Endodermal cell (in vitro differentiated cells): ENCODE measurements around the gene SMARCE1. TPM values are rescaled to one million over a fixed set of nuclear protein-coding genes. Genes with fewer than 3 reads are reported as not detected.

Experiments
- DNase-seq: peaks from one replicate; pipeline ENCODE4 v3.0.0-alpha.2; 2017
- H3K27ac ChIP-seq: 2 replicates; pipeline ENCODE4 v1.5.1; 2013; ENCODE audit warnings: mild to moderate bottlenecking, low read depth, low read length, moderate library complexity
- H3K27me3 ChIP-seq: 2 replicates; pipeline ENCODE4 v1.6.1; 2013; ENCODE audit warnings: mild to moderate bottlenecking, low read length, moderate library complexity; ENCODE audit not compliant: insufficient read depth, control insufficient read depth, poor library complexity, severe bottlenecking
- H3K36me3 ChIP-seq: 2 replicates; pipeline ENCODE4 v1.7.0; 2013; ENCODE audit warnings: mild to moderate bottlenecking, low read length, moderate library complexity; ENCODE audit not compliant: control insufficient read depth, insufficient read depth
- H3K4me1 ChIP-seq: one replicate; pipeline ENCODE4 v1.7.0; 2013; ENCODE audit warnings: low read length; ENCODE audit not compliant: control insufficient read depth, insufficient read depth
- H3K4me3 ChIP-seq: 2 replicates; pipeline ENCODE4 v1.5.1; 2013; ENCODE audit warnings: mild to moderate bottlenecking, low read length, moderate library complexity
- H3K9ac ChIP-seq: 2 replicates; pipeline ENCODE4 v1.6.1; 2013; ENCODE audit warnings: mild to moderate bottlenecking, low read length, moderate library complexity; ENCODE audit not compliant: poor library complexity, severe bottlenecking; ENCODE audit errors: extremely low read depth
- H3K9me3 ChIP-seq: 2 replicates; pipeline ENCODE4 v1.6.1; 2013; ENCODE audit warnings: mild to moderate bottlenecking, low read length, moderate library complexity; ENCODE audit not compliant: control insufficient read depth
- H3K27ac Mint-ChIP-seq: 2 replicates; pipeline ENCODE4 v1.8.0; 2020; ENCODE audit warnings: mixed read lengths
- H3K27me3 Mint-ChIP-seq: 2 replicates; pipeline ENCODE4 v1.8.0; 2021; ENCODE audit warnings: mild to moderate bottlenecking, mixed read lengths; ENCODE audit not compliant: insufficient read depth
- H3K36me3 Mint-ChIP-seq: 2 replicates; pipeline ENCODE4 v1.8.0; 2020; ENCODE audit warnings: low read depth, mixed read lengths
- H3K4me1 Mint-ChIP-seq: 2 replicates; pipeline ENCODE4 v1.8.0; 2020; ENCODE audit warnings: mixed read lengths
- H3K4me3 Mint-ChIP-seq: 2 replicates; pipeline ENCODE4 v1.8.0; 2020; ENCODE audit warnings: mild to moderate bottlenecking, moderate library complexity, mixed read lengths
- H3K9me3 Mint-ChIP-seq: 2 replicates; pipeline ENCODE4 v1.8.0; 2020; ENCODE audit warnings: mild to moderate bottlenecking, mixed read lengths
- WGBS, 2 experiments: methylation state at CpG; one replicate each; pipeline versions ENCODE4 v1.1.5 to v1.1.7; 2013; ENCODE audit warnings: missing lambda C conversion rate in 2 of 2, mixed read lengths in 1 of 2; ENCODE audit not compliant: insufficient coverage in 1 of 2, insufficient read length in 1 of 2; 5-methylcytosine and 5-hydroxymethylcytosine counted together
- total RNA-seq, 2 donors: library from RNA; stranded (reverse); fragmentation: NEBNext Ultra II Directional in 1 of 2; extraction: Animal tissue kit (Norgen Biotek cat#: 25700) in 1 of 2; gene quantifications; 2 replicates in 1 of 2; 3 replicates in 1 of 2; pipeline ENCODE4 v1.2.1, GENCODE V29; 2021
- TF ChIP-seq, protein P1 (sequence below): fragments of 200-600 bp; sonication (generic); conservative IDR thresholded peaks from 2 replicates; pipeline ENCODE4 v1.5.0; 2021; ENCODE audit warnings: antibody characterized with exemption, mild to moderate bottlenecking

SMARCE1 gene
- total RNA-seq, 2 donors from 2014 or later: 156 to 191 TPM

DNA sequence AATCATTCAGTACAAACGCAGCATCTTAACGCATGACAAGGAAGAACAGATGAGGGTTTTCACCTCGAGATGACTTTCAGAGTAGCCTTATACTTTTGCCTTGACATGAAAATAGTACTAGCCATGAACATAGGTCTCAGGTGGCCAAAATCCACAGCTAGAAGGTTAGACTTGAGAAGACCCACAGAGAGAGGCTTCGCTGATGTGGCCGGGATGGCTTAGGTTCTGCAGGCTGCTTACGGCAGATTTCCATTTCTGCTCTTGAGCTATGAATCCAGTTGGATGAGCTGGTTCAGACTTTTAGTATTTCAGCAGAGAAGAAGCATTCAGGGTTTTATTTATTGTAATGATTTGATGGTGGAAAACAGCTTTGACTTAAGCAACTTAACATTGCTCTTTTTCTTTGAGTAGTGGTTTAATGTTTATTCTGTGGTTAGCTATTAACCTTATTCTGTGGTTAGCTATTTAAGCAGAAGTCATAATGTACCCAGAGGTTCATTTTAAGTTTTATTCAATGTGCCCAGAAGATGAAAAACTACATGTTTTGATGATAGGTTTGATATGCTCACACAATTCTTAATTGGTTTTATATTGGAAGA, 48.4 kb upstream of the SMARCE1 start:
- Histone ChIP-seq H3K9me3 (no peaks in the 10 kb centered on the region), H3K36me3 (no peaks in the 10 kb centered on the region), H3K27me3 (no peaks in the 10 kb centered on the region), H3K4me3 (no peak overlapping the region), H3K27ac (no peak overlapping the region), H3K4me1 (peaks cover 3% of the 10 kb centered on the region), H3K9ac (no peak overlapping the region)
- Mint-ChIP-seq H3K27ac (no peak overlapping the region), H3K9me3 (no peaks in the 10 kb centered on the region), H3K36me3 (no peaks in the 10 kb centered on the region), H3K27me3 (peaks cover 2% of the 10 kb centered on the region), H3K4me1 (peaks cover 24% of the 10 kb centered on the region), H3K4me3 (no peak overlapping the region)
- TF ChIP-seq, protein P1, sequence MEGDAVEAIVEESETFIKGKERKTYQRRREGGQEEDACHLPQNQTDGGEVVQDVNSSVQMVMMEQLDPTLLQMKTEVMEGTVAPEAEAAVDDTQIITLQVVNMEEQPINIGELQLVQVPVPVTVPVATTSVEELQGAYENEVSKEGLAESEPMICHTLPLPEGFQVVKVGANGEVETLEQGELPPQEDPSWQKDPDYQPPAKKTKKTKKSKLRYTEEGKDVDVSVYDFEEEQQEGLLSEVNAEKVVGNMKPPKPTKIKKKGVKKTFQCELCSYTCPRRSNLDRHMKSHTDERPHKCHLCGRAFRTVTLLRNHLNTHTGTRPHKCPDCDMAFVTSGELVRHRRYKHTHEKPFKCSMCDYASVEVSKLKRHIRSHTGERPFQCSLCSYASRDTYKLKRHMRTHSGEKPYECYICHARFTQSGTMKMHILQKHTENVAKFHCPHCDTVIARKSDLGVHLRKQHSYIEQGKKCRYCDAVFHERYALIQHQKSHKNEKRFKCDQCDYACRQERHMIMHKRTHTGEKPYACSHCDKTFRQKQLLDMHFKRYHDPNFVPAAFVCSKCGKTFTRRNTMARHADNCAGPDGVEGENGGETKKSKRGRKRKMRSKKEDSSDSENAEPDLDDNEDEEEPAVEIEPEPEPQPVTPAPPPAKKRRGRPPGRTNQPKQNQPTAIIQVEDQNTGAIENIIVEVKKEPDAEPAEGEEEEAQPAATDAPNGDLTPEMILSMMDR: no peak
- WGBS, 2 experiments: 93 to 98% methylated on average over 4 to 6 of the region's 6 CpGs
- DNase-seq: no peak

DNA sequence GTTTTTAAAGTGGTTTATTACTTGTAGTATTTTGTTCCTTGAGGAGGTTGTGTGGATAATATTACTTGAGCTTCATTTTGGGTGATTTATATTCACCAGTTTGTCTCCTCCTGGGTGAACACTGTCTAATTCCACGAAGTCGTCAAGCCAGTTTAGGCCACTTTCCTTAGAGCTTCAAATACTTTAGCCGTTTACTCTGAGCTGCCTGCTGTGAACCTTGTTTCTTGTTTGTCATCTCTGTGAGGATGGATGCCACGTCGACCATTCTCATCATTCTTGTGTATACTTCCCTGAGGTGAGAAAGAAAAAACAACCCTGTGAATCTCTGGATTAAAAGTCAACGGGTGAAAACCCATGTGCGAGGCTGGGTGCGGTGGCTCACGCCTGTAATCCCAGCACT, 47.0 kb upstream of the SMARCE1 start:
- no peak overlapping the region for H3K4me3 Mint-ChIP-seq
- H3K27ac Mint-ChIP-seq: no peak overlapping the region
- no peak overlapping the region for H3K27ac ChIP-seq
- TF ChIP-seq, protein P1: no peak
- WGBS, 2 experiments: 68 to 84% methylated on average over 9 of the region's 9 CpGs
- no peak overlapping the region for H3K9ac ChIP-seq
- no peaks in the 10 kb centered on the region for H3K27me3 ChIP-seq
- H3K36me3 ChIP-seq: no peaks in the 10 kb centered on the region
- peaks cover 24% of the 10 kb centered on the region for H3K4me1 Mint-ChIP-seq
- H3K36me3 Mint-ChIP-seq: no peaks in the 10 kb centered on the region
- peak; percentile 61 for DNase-seq
- no peaks in the 10 kb centered on the region for H3K9me3 ChIP-seq
- peaks cover 2% of the 10 kb centered on the region for H3K27me3 Mint-ChIP-seq
- H3K4me3 ChIP-seq: no peak overlapping the region
- peaks cover 3% of the 10 kb centered on the region for H3K4me1 ChIP-seq
- H3K9me3 Mint-ChIP-seq: no peaks in the 10 kb centered on the region

DNA sequence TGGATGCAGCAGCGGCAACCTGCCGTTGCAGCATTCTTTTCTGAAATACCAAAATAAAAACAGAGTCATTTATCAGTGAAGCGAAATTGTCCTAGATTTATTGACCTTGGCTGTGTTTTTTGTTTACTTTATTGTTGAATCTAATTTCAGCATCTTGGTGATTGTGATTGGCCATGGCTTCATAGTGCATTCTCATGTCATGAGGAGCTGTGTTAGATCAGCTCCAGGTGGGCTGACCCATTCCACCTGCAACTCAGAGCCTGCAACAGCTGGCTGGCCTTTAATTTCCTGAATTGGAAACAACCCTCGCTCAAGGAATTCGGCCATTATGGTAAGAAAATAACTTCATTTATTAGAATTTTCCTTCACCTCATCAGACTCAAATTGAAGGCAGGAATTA, 39.5 kb upstream of the SMARCE1 start:
- Mint-ChIP-seq H3K4me3 (no peak overlapping the region), H3K4me1 (no peaks in the 10 kb centered on the region), H3K27ac (no peak overlapping the region), H3K9me3 (no peaks in the 10 kb centered on the region), H3K27me3 (peaks cover 2% of the 10 kb centered on the region), H3K36me3 (no peaks in the 10 kb centered on the region)
- no peak overlapping the region for H3K4me3 ChIP-seq
- 90 to 92% methylated on average over 3 to 5 of the region's 5 CpGs for WGBS, 2 experiments
- H3K36me3 ChIP-seq: no peaks in the 10 kb centered on the region
- TF ChIP-seq, protein P1: no peak
- no peaks in the 10 kb centered on the region for H3K27me3 ChIP-seq
- no peaks in the 10 kb centered on the region for H3K9me3 ChIP-seq
- H3K27ac ChIP-seq: no peak overlapping the region
- H3K9ac ChIP-seq: no peak overlapping the region
- no peaks in the 10 kb centered on the region for H3K4me1 ChIP-seq
- no peak for DNase-seq
